HK-2 (cell line): ENCODE measurements around the gene RND1.
"Not testable (repeated sequence)": the region's sequence is repeated elsewhere in the genome, so short reads cannot be mapped to it uniquely, and the experiment has no call there.

Source experiments
- DNase-seq: peaks from one replicate; pipeline ENCODE4 v3.0.0-alpha.2; 2018; ENCODE audit not compliant: unreplicated experiment

The RND1 gene

GRCh38 chr12:48868451-48868850 is 2.8 kb upstream of the RND1 start:
- no peak for DNase-seq

GRCh38 chr12:48866052-48866711 is 512 bp upstream of the RND1 start:
- DNase-seq: no peak

GRCh38 chr12:48863291-48863690 is 2.4 kb downstream of the RND1 start:
- no peak for DNase-seq

GRCh38 chr12:48862760-48863159 is 2.9 kb downstream of the RND1 start:
- no peak for DNase-seq

GRCh38 chr12:48861111-48861510 is 4.6 kb downstream of the RND1 start:
- no peak for DNase-seq

GRCh38 chr12:48860236-48860635 is 5.4 kb downstream of the RND1 start:
- DNase-seq: not testable (repeated sequence)

- no peak for DNase-seq
Measured at GRCh38 chr12:48859607-48860006, 6.1 kb downstream of the RND1 start.

- DNase-seq: no peak
Measured at GRCh38 chr12:48858043-48858442, 7.6 kb downstream of the RND1 start.

- DNase-seq: no peak
Measured at GRCh38 chr12:48857278-48857994, 8.2 kb downstream of the RND1 start.

- DNase-seq: no peak
Measured at GRCh38 chr12:48856379-48856778, 9.3 kb downstream of the RND1 start.

- not testable (repeated sequence) for DNase-seq
Measured at GRCh38 chr12:48854932-48855331, 10.7 kb downstream of the RND1 start.

GRCh38 chr12:48854488-48854887 is 11.2 kb downstream of the RND1 start:
- DNase-seq: no peak

- DNase-seq: peak; percentile 88
Measured at GRCh38 chr12:48852734-48853688, 12.7 kb downstream of the RND1 start.

GRCh38 chr12:48851883-48852733 is 13.6 kb downstream of the RND1 start, which contains the start of gene DDX23:
Gene DDX23, minus strand, starts transcription at chr12:48852163. Its CDS starts 6,381 bp downstream, at chr12:48845782.
- peak; percentile 96 for DNase-seq

GRCh38 chr12:48842021-48842420 is 23.6 kb downstream of the RND1 start:
- DNase-seq: not testable (repeated sequence)

- no peak for DNase-seq
Measured at GRCh38 chr12:48838048-48838447, 27.6 kb downstream of the RND1 start.

GRCh38 chr12:48832321-48833060 is 33.2 kb downstream of the RND1 start:
- DNase-seq: no peak

- no peak for DNase-seq
Measured at GRCh38 chr12:48831257-48831656, 34.4 kb downstream of the RND1 start.

- no peak for DNase-seq
Measured at GRCh38 chr12:48828841-48829575, 36.7 kb downstream of the RND1 start.

- DNase-seq: no peak
Measured at GRCh38 chr12:48828293-48828692, 37.4 kb downstream of the RND1 start.
